HL-60 (cell line): ENCODE data around the gene PTPRG.

Experiments used
- DNase-seq, 2 experiments: peaks; one replicate each; pipeline ENCODE4 v3.0.0-alpha.2; 2010 to 2020; ENCODE audit warnings: low read depth in 1 of 2, low spot score in 1 of 2
- H3K27ac ChIP-seq: fragments of 250-450 bp; sonication (Bioruptor Pico); replicated peaks from 2 replicates; pipeline ENCODE4 v1.5.1; 2020; ENCODE audit warnings: mild to moderate bottlenecking, moderate library complexity
- H3K27me3 ChIP-seq: fragments of 250-450 bp; sonication (Bioruptor Pico); 2 replicates; pipeline ENCODE4 v1.5.1; 2021; ENCODE audit warnings: mild to moderate bottlenecking, moderate library complexity; ENCODE audit not compliant: insufficient read depth, poor library complexity, severe bottlenecking
- H3K4me3 ChIP-seq: replicated peaks from 2 replicates; pipeline ENCODE4 v1.5.1; 2011; ENCODE audit warnings: mild to moderate bottlenecking, control low read depth, low read length; ENCODE audit not compliant: insufficient read depth
- GABPA ChIP-seq: IDR thresholded peaks from 2 replicates; pipeline ENCODE4 v1.6.1; 2012; ENCODE audit warnings: low read depth
- POLR2AphosphoS5 ChIP-seq: IDR thresholded peaks from 2 replicates; pipeline ENCODE4 v1.6.1; 2012; ENCODE audit warnings: low read depth
- REST ChIP-seq: IDR thresholded peaks from 2 replicates; pipeline ENCODE4 v1.6.1; 2012; ENCODE audit warnings: low read depth; ENCODE audit not compliant: insufficient replicate concordance
- SPI1 ChIP-seq: IDR thresholded peaks from 2 replicates; pipeline ENCODE4 v1.6.1; 2012; ENCODE audit warnings: low read depth, mild to moderate bottlenecking, borderline replicate concordance
- TF ChIP-seq, protein P1 (sequence below): IDR thresholded peaks from one replicate; pipeline ENCODE4 v1.5.1; 2011; ENCODE audit warnings: low read length, control low read depth, inconsistent platforms; ENCODE audit not compliant: insufficient read depth

Gene PTPRG

GRCh38 chr3:61924090-61924735, 362.8 kb downstream of the PTPRG start:
- H3K27ac ChIP-seq = no peak overlapping the region
- no peak for DNase-seq
- TF ChIP-seq, protein P1, sequence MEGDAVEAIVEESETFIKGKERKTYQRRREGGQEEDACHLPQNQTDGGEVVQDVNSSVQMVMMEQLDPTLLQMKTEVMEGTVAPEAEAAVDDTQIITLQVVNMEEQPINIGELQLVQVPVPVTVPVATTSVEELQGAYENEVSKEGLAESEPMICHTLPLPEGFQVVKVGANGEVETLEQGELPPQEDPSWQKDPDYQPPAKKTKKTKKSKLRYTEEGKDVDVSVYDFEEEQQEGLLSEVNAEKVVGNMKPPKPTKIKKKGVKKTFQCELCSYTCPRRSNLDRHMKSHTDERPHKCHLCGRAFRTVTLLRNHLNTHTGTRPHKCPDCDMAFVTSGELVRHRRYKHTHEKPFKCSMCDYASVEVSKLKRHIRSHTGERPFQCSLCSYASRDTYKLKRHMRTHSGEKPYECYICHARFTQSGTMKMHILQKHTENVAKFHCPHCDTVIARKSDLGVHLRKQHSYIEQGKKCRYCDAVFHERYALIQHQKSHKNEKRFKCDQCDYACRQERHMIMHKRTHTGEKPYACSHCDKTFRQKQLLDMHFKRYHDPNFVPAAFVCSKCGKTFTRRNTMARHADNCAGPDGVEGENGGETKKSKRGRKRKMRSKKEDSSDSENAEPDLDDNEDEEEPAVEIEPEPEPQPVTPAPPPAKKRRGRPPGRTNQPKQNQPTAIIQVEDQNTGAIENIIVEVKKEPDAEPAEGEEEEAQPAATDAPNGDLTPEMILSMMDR = no peak
- TF ChIP-seq POLR2AphosphoS5 (no peak), SPI1 (no peak), REST (no peak), GABPA (no peak)
- H3K4me3 ChIP-seq = no peak overlapping the region
- no peaks in the 10 kb centered on the region for H3K27me3 ChIP-seq

DNA sequence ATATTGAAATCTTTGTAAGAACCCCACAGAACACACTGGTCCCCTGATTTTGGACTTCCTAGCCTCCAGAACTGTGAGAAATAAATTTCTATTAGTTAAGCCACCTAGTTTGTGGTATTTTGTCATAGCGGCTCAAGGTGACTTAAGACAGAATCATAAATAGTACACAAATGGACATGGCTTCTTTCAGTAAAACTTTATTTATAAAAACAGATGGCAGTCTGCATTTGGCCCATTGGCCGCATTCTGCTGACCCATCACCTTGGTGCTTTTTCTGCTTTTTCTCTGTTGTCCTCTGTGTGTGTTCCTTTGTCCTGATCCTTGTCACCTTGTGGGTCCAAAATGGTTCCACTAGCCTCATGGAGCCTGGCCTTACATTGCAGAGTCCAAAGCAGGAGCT, 363.6 kb downstream of the PTPRG start:
- no peak overlapping the region for H3K4me3 ChIP-seq
- no peak overlapping the region for H3K27ac ChIP-seq
- TF ChIP-seq REST = no peak
- TF ChIP-seq, protein P1 = no peak
- no peak for TF ChIP-seq SPI1
- TF ChIP-seq POLR2AphosphoS5 = no peak
- TF ChIP-seq GABPA = no peak
- no peaks in the 10 kb centered on the region for H3K27me3 ChIP-seq
- DNase-seq = no peak

DNA sequence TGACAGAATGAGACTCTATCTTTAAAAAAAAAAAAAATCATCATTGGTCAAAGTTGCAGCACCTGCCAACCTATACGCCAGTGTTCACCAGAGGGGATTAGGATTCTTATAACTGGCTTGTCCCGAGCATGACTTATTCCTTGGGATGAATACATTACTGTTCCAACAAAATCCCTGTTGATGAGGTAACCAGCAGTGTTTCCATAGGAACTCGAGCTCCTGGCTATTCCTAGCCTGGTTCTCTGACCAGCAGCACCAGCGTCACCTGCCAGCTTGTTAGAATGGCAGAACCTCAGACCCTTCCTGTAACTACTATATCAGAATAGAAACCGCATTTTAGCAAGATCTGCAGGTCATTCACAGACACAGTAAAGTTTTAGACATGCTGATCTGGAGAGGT, 364.4 kb downstream of the PTPRG start:
- TF ChIP-seq, protein P1 = no peak
- TF ChIP-seq SPI1 = no peak
- TF ChIP-seq GABPA = no peak
- no peak for TF ChIP-seq POLR2AphosphoS5
- TF ChIP-seq REST = no peak
- H3K27me3 ChIP-seq = no peaks in the 10 kb centered on the region
- H3K27ac ChIP-seq = no peak overlapping the region
- no peak for DNase-seq
- H3K4me3 ChIP-seq = no peak overlapping the region
